PFSK-1 (cell line): ENCODE measurements around the gene RASL11B.

ENCODE experiments used
- FOXP2 ChIP-seq: optimal IDR thresholded peaks from 2 replicates; pipeline ENCODE3; 2011; ENCODE audit warnings: borderline replicate concordance, control low read depth, inconsistent platforms; ENCODE audit not compliant: insufficient read depth; ENCODE audit errors: extremely low read length, extremely low read depth
- POLR2AphosphoS5 ChIP-seq: IDR thresholded peaks from 2 replicates; pipeline ENCODE4 v1.6.1; 2012; ENCODE audit warnings: low read depth, mild to moderate bottlenecking, control low read depth, low read length, moderate library complexity
- REST ChIP-seq, 2 experiments: IDR thresholded peaks; 2 replicates each; pipeline versions ENCODE4 v1.6.1 to v1.8.0; 2011 to 2012; ENCODE audit warnings: low read depth in 2 of 2, low read length in 2 of 2, control low read depth in 1 of 2, inconsistent platforms in 1 of 2, mild to moderate bottlenecking in 1 of 2, moderate library complexity in 1 of 2; ENCODE audit not compliant: insufficient read depth in 1 of 2
- SIN3A ChIP-seq: IDR thresholded peaks from 2 replicates; pipeline ENCODE4 v1.6.1; 2012; ENCODE audit warnings: mild to moderate bottlenecking, low read length, moderate library complexity, borderline replicate concordance; ENCODE audit not compliant: insufficient read depth
- TAF1 ChIP-seq: IDR thresholded peaks from 2 replicates; pipeline ENCODE4 v1.6.1; 2012; ENCODE audit warnings: low read length, control low read depth, borderline replicate concordance; ENCODE audit not compliant: insufficient read depth

The RASL11B gene

GRCh38 chr4:52903273-52903672, 41.2 kb downstream of the RASL11B start:
- no peak for TF ChIP-seq REST (IDR thresholded peaks at IDR 0.05; ENCODE audit: insufficient read depth in 1 of 2, low read depth in 2 of 2, low read length in 2 of 2)
- no peak for TF ChIP-seq TAF1

GRCh38 chr4:52904421-52904820, 42.3 kb downstream of the RASL11B start:
- TF ChIP-seq REST (IDR thresholded peaks at IDR 0.05; ENCODE audit: insufficient read depth in 1 of 2, low read depth in 2 of 2, low read length in 2 of 2), result no peak
- TF ChIP-seq FOXP2, result no peak
- no peak for TF ChIP-seq TAF1
- no peak for TF ChIP-seq POLR2AphosphoS5
- TF ChIP-seq SIN3A, result no peak

- TF ChIP-seq POLR2AphosphoS5 (no peak), TAF1 (no peak), REST (IDR thresholded peaks at IDR 0.05; ENCODE audit: insufficient read depth in 1 of 2, low read depth in 2 of 2, low read length in 2 of 2) (no peak), SIN3A (no peak), FOXP2 (no peak)
Observed at GRCh38 chr4:52907510-52907909, 45.4 kb downstream of the RASL11B start.

- TF ChIP-seq SIN3A, result no peak
- TF ChIP-seq TAF1, result no peak
- no peak for TF ChIP-seq REST (IDR thresholded peaks at IDR 0.05; ENCODE audit: insufficient read depth in 1 of 2, low read depth in 2 of 2, low read length in 2 of 2)
- TF ChIP-seq POLR2AphosphoS5, result no peak
- no peak for TF ChIP-seq FOXP2
Observed at GRCh38 chr4:52910115-52910514, 48.0 kb downstream of the RASL11B start.

- TF ChIP-seq POLR2AphosphoS5, result no peak
- no peak for TF ChIP-seq REST (IDR thresholded peaks at IDR 0.05; ENCODE audit: insufficient read depth in 1 of 2, low read depth in 2 of 2, low read length in 2 of 2)
- no peak for TF ChIP-seq TAF1
- no peak for TF ChIP-seq FOXP2
- TF ChIP-seq SIN3A, result no peak
Observed at GRCh38 chr4:52911684-52912294, 49.7 kb downstream of the RASL11B start.
